Measurements from ENCODE around the gene LRRFIP1.

LRRFIP1 gene

GRCh38 chr2:237798236-237799059, 171.1 kb downstream of the LRRFIP1 start, which contains the start of gene RBM44:
RBM44 (plus strand) TSS chr2:237798779; CDS start chr2:237813610, 14,831 bp downstream.
- DNase-seq = no peak

GRCh38 chr2:237799060-237799428, 171.7 kb downstream of the LRRFIP1 start:
- no peak for DNase-seq

- DNase-seq = no peak
Measured at GRCh38 chr2:237801466-237801865, 174.1 kb downstream of the LRRFIP1 start.

- peak; percentile 35 for DNase-seq
Measured at GRCh38 chr2:237806334-237806733, 178.9 kb downstream of the LRRFIP1 start.

- DNase-seq = no peak
Measured at GRCh38 chr2:237815637-237816036, 188.2 kb downstream of the LRRFIP1 start.

- no peak for DNase-seq
Measured at GRCh38 chr2:237816531-237816930, 189.1 kb downstream of the LRRFIP1 start.

GRCh38 chr2:237818066-237818473, 190.7 kb downstream of the LRRFIP1 start:
- DNase-seq = peak; percentile 83

- DNase-seq = peak; percentile 5
Measured at GRCh38 chr2:237819231-237819630, 191.8 kb downstream of the LRRFIP1 start.

- DNase-seq = no peak
Measured at GRCh38 chr2:237820421-237820820, 193.0 kb downstream of the LRRFIP1 start.

GRCh38 chr2:237823544-237823943, 196.2 kb downstream of the LRRFIP1 start:
- no peak for DNase-seq

- no peak for DNase-seq
Measured at GRCh38 chr2:237824085-237824484, 196.7 kb downstream of the LRRFIP1 start.

GRCh38 chr2:237827421-237827987, 200.1 kb downstream of the LRRFIP1 start:
- no peak for DNase-seq

Measured in fibroblast of upper back skin (primary cell).